Spleen (tissue), 7 donors: ENCODE measurements around the gene EGLN2.

Experiments used
- CTCF ChIP-seq, 11 experiments: fragments of 200-600 bp in 7 of 11; fragments of 450-650 bp in 4 of 11; sonication (generic) in 4 of 11; IDR thresholded peaks in 8 of 11; conservative IDR thresholded peaks in 3 of 11; 1 replicate in 7 of 11; 2 replicates in 4 of 11; pipeline versions ENCODE4 v1.4.0 to v1.8.0; 2016 to 2021; ENCODE audit warnings: antibody characterized with exemption in 11 of 11, inconsistent platforms in 4 of 11, mild to moderate bottlenecking in 1 of 11
- POLR2AphosphoS5 ChIP-seq, 3 donors: sonication (generic); formaldehyde crosslinking; IDR thresholded peaks; one replicate each; pipeline ENCODE4 v1.5.1; 2017; ENCODE audit warnings: antibody characterized with exemption in 3 of 3
- donor health status: DM: no; HTN: no; CAD: no; lungs with moderate emphysema.
- donor health status: DM: no; HTN: no; CAD: no.
- donor health status: DM: no; HTN: no; CAD: no.

DNA sequence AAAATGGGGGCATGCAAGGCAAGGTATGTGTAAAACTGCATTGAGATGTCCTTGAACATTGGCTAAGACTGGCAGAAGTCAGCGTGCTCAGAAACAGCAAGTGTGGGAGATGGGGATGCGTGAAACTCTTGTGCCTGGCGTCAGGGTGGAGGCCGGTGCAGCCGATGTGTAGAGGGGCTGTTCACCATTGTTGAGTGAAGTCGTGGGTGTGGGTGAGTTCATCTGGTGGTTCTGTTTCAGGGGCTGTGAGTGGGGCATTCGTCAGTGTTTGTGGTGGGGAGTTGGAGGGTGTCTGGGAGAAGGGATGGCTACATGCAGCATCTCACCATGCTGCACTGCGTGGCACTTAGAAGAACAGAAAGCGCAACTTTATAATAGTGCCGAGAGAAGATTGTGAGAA, 35.0 kb upstream of the EGLN2 start:
- TF ChIP-seq CTCF (IDR thresholded peaks at IDR 0.05 in 8 of 11, conservative IDR thresholded peaks at IDR 0.05 in 3 of 11), result no peak
- peak in 2 of 3 donors; percentile 4 to 22 for TF ChIP-seq POLR2AphosphoS5 (IDR thresholded peaks at IDR 0.05)
